ENCODE results near the gene NBAS.
"Not testable (repeated sequence)": the region's sequence is repeated elsewhere in the genome, so short reads cannot be mapped to it uniquely, and the experiment has no call there.

Gene NBAS

DNA sequence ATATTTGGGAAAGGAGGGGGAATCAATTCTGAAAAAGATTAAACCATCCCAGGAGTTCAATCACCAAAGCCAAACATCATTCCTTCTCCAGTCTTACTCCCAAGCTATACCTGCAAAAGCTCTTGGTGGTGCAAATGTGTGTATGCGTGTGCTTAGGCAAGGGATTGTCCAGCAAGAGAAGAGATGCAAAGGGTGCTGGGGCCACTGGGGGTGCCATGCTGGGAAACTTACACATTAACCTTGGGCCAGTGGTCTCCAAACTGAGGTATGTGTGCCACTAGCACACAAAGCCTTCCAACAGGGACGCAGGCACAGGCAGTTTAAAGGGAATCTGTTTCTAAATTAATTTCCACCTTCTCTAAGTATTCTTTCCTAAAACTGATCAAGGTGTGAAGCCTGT, 307.9 kb downstream of the NBAS start:
- TF ChIP-seq, protein P1, sequence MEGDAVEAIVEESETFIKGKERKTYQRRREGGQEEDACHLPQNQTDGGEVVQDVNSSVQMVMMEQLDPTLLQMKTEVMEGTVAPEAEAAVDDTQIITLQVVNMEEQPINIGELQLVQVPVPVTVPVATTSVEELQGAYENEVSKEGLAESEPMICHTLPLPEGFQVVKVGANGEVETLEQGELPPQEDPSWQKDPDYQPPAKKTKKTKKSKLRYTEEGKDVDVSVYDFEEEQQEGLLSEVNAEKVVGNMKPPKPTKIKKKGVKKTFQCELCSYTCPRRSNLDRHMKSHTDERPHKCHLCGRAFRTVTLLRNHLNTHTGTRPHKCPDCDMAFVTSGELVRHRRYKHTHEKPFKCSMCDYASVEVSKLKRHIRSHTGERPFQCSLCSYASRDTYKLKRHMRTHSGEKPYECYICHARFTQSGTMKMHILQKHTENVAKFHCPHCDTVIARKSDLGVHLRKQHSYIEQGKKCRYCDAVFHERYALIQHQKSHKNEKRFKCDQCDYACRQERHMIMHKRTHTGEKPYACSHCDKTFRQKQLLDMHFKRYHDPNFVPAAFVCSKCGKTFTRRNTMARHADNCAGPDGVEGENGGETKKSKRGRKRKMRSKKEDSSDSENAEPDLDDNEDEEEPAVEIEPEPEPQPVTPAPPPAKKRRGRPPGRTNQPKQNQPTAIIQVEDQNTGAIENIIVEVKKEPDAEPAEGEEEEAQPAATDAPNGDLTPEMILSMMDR (IDR thresholded peaks at IDR 0.05) = no peak
- Histone ChIP-seq H3K27me3 (no peaks in the 10 kb centered on the region), H3K27ac (no peak overlapping the region), H3K4me1 (no peaks in the 10 kb centered on the region), H3K36me3 (peaks cover 7 to 13% (median 12%) of the 10 kb centered on the region in 3 donors), H3K9me3 (peaks cover 0 to under 1% (median 0%) of the 10 kb centered on the region in 3 donors), H3K4me3 (no peak overlapping the region)
- no peak for DNase-seq
- intact Hi-C loops (cut with DNase I; ENCODE audit: low total_unique reads) = no loop called here

DNA sequence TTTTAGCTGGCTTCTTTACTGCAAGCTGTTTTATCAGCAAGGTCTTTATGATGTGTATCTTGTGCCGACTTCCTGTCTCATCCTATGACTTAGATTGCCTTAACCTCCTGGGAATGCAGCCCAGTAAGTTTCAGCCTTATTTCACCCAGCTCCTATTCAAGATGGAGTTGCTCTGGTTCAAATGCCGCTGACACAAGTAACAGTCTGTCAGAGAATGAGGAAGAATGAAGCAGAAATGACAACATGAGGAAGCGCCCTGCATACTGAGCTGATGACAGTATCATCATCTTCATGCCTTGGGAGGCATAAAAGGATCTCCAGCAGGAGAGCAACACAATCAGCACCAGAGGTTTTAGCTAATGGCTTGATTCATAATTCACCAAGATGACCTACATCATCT, 309.4 kb downstream of the NBAS start:
- intact Hi-C loops (cut with DNase I; ENCODE audit: low total_unique reads) = no loop called here
- no peaks in the 10 kb centered on the region for H3K4me1 ChIP-seq
- H3K9me3 ChIP-seq = no peaks in the 10 kb centered on the region
- H3K27ac ChIP-seq = no peak overlapping the region
- TF ChIP-seq, protein P1 (IDR thresholded peaks at IDR 0.05) = no peak
- H3K4me3 ChIP-seq = no peak overlapping the region
- DNase-seq = no peak
- peaks cover 7 to 13% (median 12%) of the 10 kb centered on the region in 3 donors for H3K36me3 ChIP-seq
- H3K27me3 ChIP-seq = no peaks in the 10 kb centered on the region

DNA sequence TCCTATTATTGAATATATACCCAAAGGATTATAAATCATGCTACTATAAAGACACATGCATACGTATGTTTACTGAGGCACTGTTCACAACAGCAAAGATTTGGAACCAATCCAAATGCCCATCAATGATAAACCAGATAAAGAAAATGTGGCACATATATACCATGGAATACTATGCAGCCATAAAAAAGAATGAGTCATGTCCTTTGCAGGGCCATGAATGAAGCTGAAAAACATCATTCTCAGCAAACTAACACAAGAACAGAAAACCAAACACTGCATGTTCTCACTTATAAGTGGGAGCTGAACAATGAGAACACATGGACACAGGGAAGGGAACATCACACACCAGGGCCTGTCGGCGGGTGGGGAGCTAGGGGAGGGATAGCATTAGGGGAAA, 310.2 kb downstream of the NBAS start:
- not testable (repeated sequence) for DNase-seq, H3K4me3 ChIP-seq

DNA sequence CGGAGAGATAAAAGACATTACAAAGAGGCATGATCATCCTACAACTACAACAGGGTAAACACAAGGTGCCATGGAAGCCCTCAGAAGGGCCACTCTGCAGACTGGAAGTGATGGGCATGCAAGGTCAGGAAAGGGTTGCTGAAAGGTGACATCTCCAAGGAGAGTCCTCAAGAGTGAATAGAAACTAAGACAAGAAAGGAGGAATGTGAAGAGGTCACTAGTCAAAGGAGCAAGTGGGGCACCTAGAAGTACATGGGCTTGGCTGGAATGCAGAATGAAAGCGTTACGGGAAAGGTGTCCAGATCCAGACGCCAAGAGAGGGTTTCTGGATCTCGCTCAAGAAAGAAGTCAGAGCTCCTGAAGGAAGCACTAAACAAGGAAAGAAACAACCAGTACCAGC, 314.3 kb downstream of the NBAS start:
- Histone ChIP-seq H3K27me3 (no peaks in the 10 kb centered on the region), H3K9me3 (no peaks in the 10 kb centered on the region), H3K4me3 (no peak overlapping the region), H3K4me1 (no peaks in the 10 kb centered on the region), H3K36me3 (peaks cover 5 to 11% (median 9%) of the 10 kb centered on the region in 3 donors), H3K27ac (no peak overlapping the region)
- no peak for DNase-seq
- intact Hi-C loops (cut with DNase I; ENCODE audit: low total_unique reads) = no loop called here
- TF ChIP-seq, protein P1 (IDR thresholded peaks at IDR 0.05) = no peak

More for the DNA sequence above, 310.2 kb downstream of the NBAS start:
- H3K36me3 ChIP-seq = peaks cover 7 to 13% (median 12%) of the 10 kb centered on the region in 3 donors
- H3K27me3 ChIP-seq; H3K4me1 ChIP-seq; H3K27ac ChIP-seq; H3K9me3 ChIP-seq; intact Hi-C loops (cut with DNase I; ENCODE audit: low total_unique reads): not testable (repeated sequence)

DNA sequence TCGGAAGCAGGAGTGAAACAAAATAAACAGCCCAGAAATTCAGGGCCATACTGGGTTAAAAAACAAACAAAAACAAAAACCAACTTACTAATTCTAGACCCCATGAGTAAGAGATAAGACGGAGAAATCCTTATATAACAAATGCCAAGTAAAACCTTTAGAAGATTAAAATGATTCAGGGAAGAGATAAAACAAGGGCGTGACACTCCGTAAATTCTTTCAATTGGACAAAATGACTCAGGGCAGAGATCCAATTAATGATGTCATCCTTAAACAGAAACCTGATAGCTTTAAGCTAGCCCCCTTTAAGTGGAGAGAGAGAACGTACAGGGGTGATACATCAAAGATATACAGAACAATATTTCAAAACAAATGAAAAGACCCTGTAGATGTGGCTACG, 317.4 kb downstream of the NBAS start:
- H3K9me3 ChIP-seq = no peaks in the 10 kb centered on the region
- H3K36me3 ChIP-seq = no peaks in the 10 kb centered on the region
- no peak overlapping the region for H3K4me3 ChIP-seq
- no peaks in the 10 kb centered on the region for H3K27me3 ChIP-seq
- no peak for DNase-seq
- no peak overlapping the region for H3K27ac ChIP-seq
- TF ChIP-seq, protein P1 (IDR thresholded peaks at IDR 0.05) = no peak
- intact Hi-C loops (cut with DNase I; ENCODE audit: low total_unique reads) = no loop called here
- H3K4me1 ChIP-seq = no peaks in the 10 kb centered on the region

DNA sequence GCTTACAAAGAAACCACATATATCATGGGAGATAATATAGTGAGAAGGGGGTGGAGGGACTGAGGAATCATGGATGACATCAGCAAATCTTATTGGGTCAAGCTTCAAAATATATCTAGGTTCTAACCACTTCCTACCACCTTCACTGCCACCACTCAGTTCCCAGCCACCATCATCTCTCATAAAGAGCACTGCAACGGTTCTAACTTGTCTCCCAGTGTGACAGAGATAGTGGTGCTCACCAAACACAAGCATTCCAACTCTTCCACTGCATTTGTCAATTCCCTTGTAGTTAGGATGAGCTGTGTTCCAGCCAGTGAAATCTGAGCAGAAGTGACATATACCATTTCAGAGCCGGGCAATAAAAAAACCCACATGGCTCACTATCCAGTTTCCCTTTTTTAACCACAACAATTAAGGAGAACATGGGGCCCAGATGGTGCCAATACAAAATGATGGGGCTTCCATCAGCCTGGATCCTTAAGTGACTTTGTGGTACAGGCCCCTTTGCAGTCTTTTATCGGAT, 318.1 kb downstream of the NBAS start:
- Histone ChIP-seq H3K36me3 (no peaks in the 10 kb centered on the region), H3K27me3 (no peaks in the 10 kb centered on the region), H3K27ac (no peak overlapping the region), H3K9me3 (no peaks in the 10 kb centered on the region), H3K4me1 (no peaks in the 10 kb centered on the region), H3K4me3 (no peak overlapping the region)
- intact Hi-C loops (cut with DNase I; ENCODE audit: low total_unique reads) = no loop called here
- DNase-seq = no peak
- TF ChIP-seq, protein P1 (IDR thresholded peaks at IDR 0.05) = no peak

Data from tibial artery (tissue), 4 donors.